OCI-LY1 (cell line): ENCODE data around the gene SYT1.

ENCODE experiments used
- H2AFZ ChIP-seq: fragments of 200-600 bp; sonication (generic), shearing (Covaris generic); 2 replicates; pipeline ENCODE4 v1.6.0; 2014; ENCODE audit warnings: antibody characterized with exemption, mild to moderate bottlenecking, low read length
- H3F3A ChIP-seq: fragments of 200-600 bp; sonication (generic), shearing (Covaris generic); 2 replicates; pipeline ENCODE4 v1.6.0; 2014; ENCODE audit warnings: mild to moderate bottlenecking, antibody characterized with exemption, low read length, moderate library complexity; ENCODE audit not compliant: insufficient read depth
- H3K27ac ChIP-seq: fragments of 200-600 bp; sonication (generic); 2 replicates; pipeline ENCODE4 v1.5.1; 2014; ENCODE audit warnings: low read length, mixed run types, mild to moderate bottlenecking, low read depth; ENCODE audit not compliant: poor library complexity, severe bottlenecking
- H3K27me3 ChIP-seq: fragments of 200-600 bp; sonication (generic); 2 replicates; pipeline ENCODE4 v1.6.0; 2014; ENCODE audit warnings: antibody characterized with exemption, mild to moderate bottlenecking, low read length, moderate library complexity; ENCODE audit not compliant: insufficient read depth
- H3K36me3 ChIP-seq: fragments of 200-600 bp; sonication (generic); 2 replicates; pipeline ENCODE4 v1.6.1; 2014; ENCODE audit warnings: mild to moderate bottlenecking, antibody characterized with exemption, low read length, moderate library complexity, mixed read lengths; ENCODE audit not compliant: insufficient read depth
- H3K4me1 ChIP-seq: fragments of 200-600 bp; sonication (generic); 2 replicates; pipeline ENCODE4 v1.5.1; 2014; ENCODE audit warnings: mild to moderate bottlenecking, low read length, moderate library complexity; ENCODE audit not compliant: insufficient read depth, severe bottlenecking
- H3K4me2 ChIP-seq: fragments of 200-600 bp; sonication (generic), shearing (Covaris generic); 2 replicates; pipeline ENCODE4 v1.6.1; 2014; ENCODE audit warnings: low read length
- H3K4me3 ChIP-seq: fragments of 200-600 bp; sonication (generic); 2 replicates; pipeline ENCODE4 v1.5.1; 2014; ENCODE audit warnings: low read length, low read depth, mild to moderate bottlenecking, mixed read lengths; ENCODE audit not compliant: poor library complexity, severe bottlenecking
- H3K79me2 ChIP-seq: fragments of 200-600 bp; shearing (Covaris generic); 2 replicates; pipeline ENCODE4 v1.6.1; 2016; ENCODE audit warnings: mixed run types, low read length, mixed read lengths; ENCODE audit not compliant: insufficient read depth
- H3K9ac ChIP-seq: fragments of 200-600 bp; sonication (generic), shearing (Covaris generic); 2 replicates; pipeline ENCODE4 v1.6.1; 2014; ENCODE audit warnings: mild to moderate bottlenecking, low read length, mixed read lengths
- H3K9me2 ChIP-seq: fragments of 200-600 bp; sonication (generic), shearing (Covaris generic); 2 replicates; pipeline ENCODE4 v1.6.1; 2014; ENCODE audit warnings: low read depth, mild to moderate bottlenecking, low read length, mixed read lengths
- H3K9me3 ChIP-seq: fragments of 200-600 bp; shearing (Covaris generic); 2 replicates; pipeline ENCODE4 v1.6.1; 2014; ENCODE audit warnings: low read length, mixed read lengths
- H4K20me1 ChIP-seq: fragments of 200-600 bp; sonication (generic), shearing (Covaris generic); 2 replicates; pipeline ENCODE4 v1.6.0; 2016; ENCODE audit warnings: mild to moderate bottlenecking, low read length; ENCODE audit not compliant: insufficient read depth
- EZH2 ChIP-seq: fragments of 200-600 bp; sonication (generic), shearing (Covaris generic); IDR thresholded peaks from 2 replicates; pipeline ENCODE4 v1.8.0; 2017; ENCODE audit warnings: borderline replicate concordance, mixed run types, mild to moderate bottlenecking, antibody characterized with exemption, low read length, moderate library complexity, mixed read lengths
- TF ChIP-seq, protein P1 (sequence below): fragments of 200-600 bp; sonication (generic), shearing (Covaris generic); IDR thresholded peaks from 2 replicates; pipeline ENCODE4 v1.5.1; 2017; ENCODE audit warnings: mild to moderate bottlenecking, antibody characterized with exemption, low read length, moderate library complexity, mixed read lengths

SYT1 gene

DNA sequence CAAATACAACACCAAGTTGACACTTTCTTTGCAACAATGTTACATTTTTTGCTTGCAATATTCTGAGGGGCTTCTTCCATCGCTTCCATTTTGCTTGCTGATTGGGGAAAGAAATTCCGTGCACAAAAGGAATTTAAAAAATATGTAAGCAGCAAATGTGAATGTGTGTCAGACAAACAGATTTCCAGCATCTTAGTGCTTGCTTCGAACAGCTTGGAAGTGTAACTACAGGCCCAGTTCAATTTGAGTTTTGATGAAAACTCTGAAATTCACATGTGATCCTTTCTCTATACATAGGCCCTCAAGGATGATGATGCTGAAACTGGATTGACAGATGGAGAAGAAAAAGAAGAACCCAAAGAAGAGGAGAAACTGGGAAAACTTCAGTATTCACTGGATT is 427.1 kb downstream of the SYT1 start:
- Histone ChIP-seq H3K36me3 (no peaks in the 10 kb centered on the region), H3K9ac (no peak overlapping the region), H3K4me3 (no peak overlapping the region), H3K4me1 (no peaks in the 10 kb centered on the region), H3K4me2 (no peak overlapping the region), H3K9me3 (no peaks in the 10 kb centered on the region), H3K27me3 (no peaks in the 10 kb centered on the region), H3F3A (no peaks in the 10 kb centered on the region), H3K79me2 (no peaks in the 10 kb centered on the region), H2AFZ (no peak overlapping the region), H4K20me1 (no peaks in the 10 kb centered on the region), H3K9me2 (no peaks in the 10 kb centered on the region), H3K27ac (no peak overlapping the region)
- TF ChIP-seq, protein P1, sequence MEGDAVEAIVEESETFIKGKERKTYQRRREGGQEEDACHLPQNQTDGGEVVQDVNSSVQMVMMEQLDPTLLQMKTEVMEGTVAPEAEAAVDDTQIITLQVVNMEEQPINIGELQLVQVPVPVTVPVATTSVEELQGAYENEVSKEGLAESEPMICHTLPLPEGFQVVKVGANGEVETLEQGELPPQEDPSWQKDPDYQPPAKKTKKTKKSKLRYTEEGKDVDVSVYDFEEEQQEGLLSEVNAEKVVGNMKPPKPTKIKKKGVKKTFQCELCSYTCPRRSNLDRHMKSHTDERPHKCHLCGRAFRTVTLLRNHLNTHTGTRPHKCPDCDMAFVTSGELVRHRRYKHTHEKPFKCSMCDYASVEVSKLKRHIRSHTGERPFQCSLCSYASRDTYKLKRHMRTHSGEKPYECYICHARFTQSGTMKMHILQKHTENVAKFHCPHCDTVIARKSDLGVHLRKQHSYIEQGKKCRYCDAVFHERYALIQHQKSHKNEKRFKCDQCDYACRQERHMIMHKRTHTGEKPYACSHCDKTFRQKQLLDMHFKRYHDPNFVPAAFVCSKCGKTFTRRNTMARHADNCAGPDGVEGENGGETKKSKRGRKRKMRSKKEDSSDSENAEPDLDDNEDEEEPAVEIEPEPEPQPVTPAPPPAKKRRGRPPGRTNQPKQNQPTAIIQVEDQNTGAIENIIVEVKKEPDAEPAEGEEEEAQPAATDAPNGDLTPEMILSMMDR = no peak

DNA sequence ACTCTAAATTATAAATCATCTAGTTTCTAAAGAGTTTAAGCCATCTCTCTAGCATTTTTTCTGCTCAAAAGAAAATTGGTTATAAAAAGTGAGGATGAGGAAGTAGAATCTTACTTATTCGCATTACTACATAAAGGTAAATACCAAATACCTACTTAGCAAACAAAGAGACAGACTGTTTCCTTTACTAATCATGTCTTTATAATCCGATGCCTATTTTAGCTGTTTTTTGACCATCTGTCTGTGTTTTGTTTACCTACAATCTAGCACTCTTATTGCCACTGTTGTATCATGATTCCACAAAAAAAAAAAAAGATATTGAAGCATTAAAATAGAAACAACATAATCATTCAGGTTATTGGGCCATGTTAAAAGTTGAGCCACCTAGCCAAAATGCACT is 430.0 kb downstream of the SYT1 start:
- TF ChIP-seq, protein P1 = no peak
- no peak for TF ChIP-seq EZH2
- no peaks in the 10 kb centered on the region for H3K9me2 ChIP-seq
- H3F3A ChIP-seq = no peaks in the 10 kb centered on the region
- H3K9ac ChIP-seq = no peak overlapping the region
- H2AFZ ChIP-seq = no peak overlapping the region
- no peaks in the 10 kb centered on the region for H3K27me3 ChIP-seq
- no peak overlapping the region for H3K4me3 ChIP-seq
- H3K4me1 ChIP-seq = no peaks in the 10 kb centered on the region
- H3K36me3 ChIP-seq = no peaks in the 10 kb centered on the region
- H3K4me2 ChIP-seq = no peak overlapping the region
- no peaks in the 10 kb centered on the region for H3K9me3 ChIP-seq
- no peaks in the 10 kb centered on the region for H3K79me2 ChIP-seq
- no peaks in the 10 kb centered on the region for H4K20me1 ChIP-seq
- H3K27ac ChIP-seq = no peak overlapping the region

DNA sequence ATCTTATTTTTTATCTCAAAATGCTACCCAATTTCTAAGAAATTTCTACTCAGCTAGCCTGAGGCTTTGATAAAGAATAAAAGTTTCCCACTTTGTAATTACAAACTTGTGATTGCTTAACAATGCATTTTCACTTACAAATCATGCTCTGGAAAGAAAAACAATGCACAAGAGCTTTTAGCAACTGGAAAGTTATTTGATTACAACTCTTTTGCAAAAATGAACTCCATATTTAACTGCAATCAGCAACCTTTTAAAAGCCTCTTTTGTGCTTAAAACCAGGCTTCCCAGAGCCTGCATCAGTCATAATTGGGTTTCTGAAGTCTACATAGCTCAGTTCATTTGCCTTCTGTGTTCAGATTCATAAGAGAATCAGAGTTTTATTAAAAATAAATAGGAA is 431.0 kb downstream of the SYT1 start:
- no peaks in the 10 kb centered on the region for H4K20me1 ChIP-seq
- H3K4me3 ChIP-seq = no peak overlapping the region
- no peaks in the 10 kb centered on the region for H3K27me3 ChIP-seq
- no peaks in the 10 kb centered on the region for H3K9me2 ChIP-seq
- no peak overlapping the region for H3K4me2 ChIP-seq
- no peaks in the 10 kb centered on the region for H3K36me3 ChIP-seq
- no peaks in the 10 kb centered on the region for H3K79me2 ChIP-seq
- H2AFZ ChIP-seq = no peak overlapping the region
- no peak overlapping the region for H3K9ac ChIP-seq
- no peaks in the 10 kb centered on the region for H3K9me3 ChIP-seq
- no peak overlapping the region for H3K27ac ChIP-seq
- H3F3A ChIP-seq = no peaks in the 10 kb centered on the region
- TF ChIP-seq EZH2 = no peak
- TF ChIP-seq, protein P1 = no peak
- no peaks in the 10 kb centered on the region for H3K4me1 ChIP-seq
